Measurements from ENCODE around the gene EPHA6. TPM values are rescaled to one million over a fixed set of nuclear protein-coding genes. Genes with fewer than 3 reads are reported as not detected.

The EPHA6 gene
- total and polyA plus RNA-seq, 10 of the 15 experiments (the other 5 are each of a cell fraction or from before 2014, with no cell fraction given), result not detected

- RAD21 ChIA-PET (ENCODE audit: unreplicated experiment), result no interaction called here
- intact Hi-C loops (cut with micrococcal nuclease; ENCODE audit: unreplicated experiment), result no loop called here
- no peak for FAIRE-seq
- Histone ChIP-seq H3K9ac (ENCODE audit: control insufficient read depth, insufficient read depth, low read length) (no peak overlapping the region), H3K9me3 (replicated peaks; ENCODE audit: control insufficient read depth, insufficient read depth, low read length) (no peaks in the 10 kb centered on the region), H3K4me1 (ENCODE audit: control insufficient read depth, insufficient read depth, low read length) (no peaks in the 10 kb centered on the region), H3K4me3 (no peak overlapping the region), H3K27me3 (replicated peaks in 1 of 2; ENCODE audit: control insufficient read depth in 2 of 2, insufficient read depth in 2 of 2, low read length in 1 of 2) (no peaks in the 10 kb centered on the region), H4K20me1 (ENCODE audit: control insufficient read depth, insufficient read depth) (no peaks in the 10 kb centered on the region), H3K79me2 (ENCODE audit: control insufficient read depth, insufficient read depth, low read length) (no peaks in the 10 kb centered on the region), H3K4me2 (ENCODE audit: control insufficient read depth, insufficient read depth) (no peak overlapping the region), H3K27ac (ENCODE audit: control insufficient read depth, insufficient read depth) (no peak overlapping the region), H3K36me3 (ENCODE audit: control insufficient read depth in 2 of 2, insufficient read depth in 2 of 2, low read length in 1 of 2) (no peaks in the 10 kb centered on the region), H2AFZ (ENCODE audit: control insufficient read depth, low read depth, low read length) (no peak overlapping the region)
- SMC1A ChIA-PET (ENCODE audit: uncharacterized antibody, unreplicated experiment), result no interaction called here
- WGBS (ENCODE audit: insufficient coverage, insufficient replicate concordance, low lambda C conversion rate, missing lambda C conversion rate), result 19% methylated on average over 4 of the region's 4 CpGs
- DNase-seq (ENCODE audit: low read depth, low spot score), result no peak
- in situ Hi-C loops (cut with MboI), result no loop called here
- CTCF ChIA-PET, result interaction anchor here (1.8 kb wide), 1 partner anchor 10 kb away, joined by 5 read pairs; no protein-coding TSS in a partner anchor
- TF ChIP-seq SKIL (IDR thresholded peaks at IDR 0.05; ENCODE audit: low read depth, poor library complexity, severe bottlenecking) (no peak), ATF3 (IDR thresholded peaks at IDR 0.05; ENCODE audit: borderline replicate concordance, extremely low read depth, low read depth, low read length) (no peak), NR2F1 (conservative IDR thresholded peaks at IDR 0.05) (no peak), POLR2AphosphoS2 (IDR thresholded peaks at IDR 0.05; ENCODE audit: low read depth, low read length) (no peak), JUND (IDR thresholded peaks at IDR 0.05; ENCODE audit: low read depth, low read length) (no peak), MEF2A (IDR thresholded peaks at IDR 0.05; ENCODE audit: insufficient read depth, low read depth, low read length) (no peak)
- ATAC-seq, result no peak
- BruUV-seq (replicated peaks), result no TSS peak
- POLR2A ChIA-PET, result no interaction called here
Observed at GRCh38 chr3:96959901-96960641, 145.7 kb downstream of the EPHA6 start.

All from GM12878 (cell line).